HG02610 (cell line): Measurements from ENCODE around the gene ZC3H12C.

Source experiments
- ATAC-seq: cut with Tn5 transposase; IDR thresholded peaks from one replicate; pipeline ENCODE4 v1.9.1; 2021; ENCODE audit warnings: mild to moderate bottlenecking, moderate library complexity; ENCODE audit not compliant: unreplicated experiment

ZC3H12C gene

GRCh38 chr11:110096496-110096895 lies 3.3 kb downstream of the ZC3H12C start:
- no peak for ATAC-seq

- ATAC-seq, result no peak
These were observed 4.3 kb downstream of the ZC3H12C start for GRCh38 chr11:110097459-110098012.

- peak; percentile 57 for ATAC-seq
These were observed 5.5 kb downstream of the ZC3H12C start for GRCh38 chr11:110098645-110099044.

GRCh38 chr11:110100476-110101240 lies 7.5 kb downstream of the ZC3H12C start:
- ATAC-seq, result no peak

GRCh38 chr11:110106713-110107274 lies 13.6 kb downstream of the ZC3H12C start:
- no peak for ATAC-seq

GRCh38 chr11:110110854-110111253 lies 17.7 kb downstream of the ZC3H12C start:
- ATAC-seq, result no peak

- ATAC-seq, result no peak
These were observed 19.3 kb downstream of the ZC3H12C start for GRCh38 chr11:110112457-110112856.

- no peak for ATAC-seq
These were observed 20.3 kb downstream of the ZC3H12C start for GRCh38 chr11:110113505-110113904.

GRCh38 chr11:110113973-110114372 lies 20.8 kb downstream of the ZC3H12C start:
- no peak for ATAC-seq

GRCh38 chr11:110119317-110119716 lies 26.1 kb downstream of the ZC3H12C start:
- no peak for ATAC-seq

- no peak for ATAC-seq
These were observed 28.0 kb downstream of the ZC3H12C start for GRCh38 chr11:110121204-110121603.

GRCh38 chr11:110123003-110123402 lies 29.8 kb downstream of the ZC3H12C start:
- no peak for ATAC-seq

- no peak for ATAC-seq
These were observed 31.4 kb downstream of the ZC3H12C start for GRCh38 chr11:110124605-110125004.

- ATAC-seq, result no peak
These were observed 32.4 kb downstream of the ZC3H12C start for GRCh38 chr11:110125632-110126031.

GRCh38 chr11:110126936-110127335 lies 33.7 kb downstream of the ZC3H12C start:
- ATAC-seq, result no peak

GRCh38 chr11:110128161-110128560 lies 35.0 kb downstream of the ZC3H12C start:
- no peak for ATAC-seq

- no peak for ATAC-seq
These were observed 37.5 kb downstream of the ZC3H12C start for GRCh38 chr11:110130642-110131238.

- ATAC-seq, result no peak
These were observed 38.4 kb downstream of the ZC3H12C start for GRCh38 chr11:110131386-110132123.

GRCh38 chr11:110133160-110133559 lies 40.0 kb downstream of the ZC3H12C start:
- no peak for ATAC-seq

GRCh38 chr11:110134110-110134509 lies 40.9 kb downstream of the ZC3H12C start:
- ATAC-seq, result no peak

GRCh38 chr11:110141812-110142211 lies 48.6 kb downstream of the ZC3H12C start:
- ATAC-seq, result no peak
